HEK293T (cell line): ENCODE measurements around the gene NRL.

Experiments used
- ARNT ChIP-seq: fragments of 450-650 bp; IDR thresholded peaks from 2 replicates; pipeline ENCODE4 v1.6.1; 2017; ENCODE audit warnings: mild to moderate bottlenecking
- BHLHE40 ChIP-seq: fragments of 450-650 bp; IDR thresholded peaks from 2 replicates; pipeline ENCODE4 v1.6.1; 2016; ENCODE audit warnings: mild to moderate bottlenecking, moderate library complexity, borderline replicate concordance
- ELF4 ChIP-seq: fragments of 450-650 bp; IDR thresholded peaks from 2 replicates; pipeline ENCODE4 v1.6.1; 2017; ENCODE audit warnings: antibody characterized with exemption
- FOXK2 ChIP-seq: fragments of 450-650 bp; IDR thresholded peaks from 2 replicates; pipeline ENCODE4 v1.6.1; 2016; ENCODE audit warnings: mild to moderate bottlenecking
- HDGF ChIP-seq: fragments of 450-650 bp; IDR thresholded peaks from 2 replicates; pipeline ENCODE4 v1.6.1; 2017; ENCODE audit warnings: antibody characterized with exemption, borderline replicate concordance
- NFRKB ChIP-seq: fragments of 450-650 bp; IDR thresholded peaks from 2 replicates; pipeline ENCODE4 v1.6.1; 2016; ENCODE audit warnings: mild to moderate bottlenecking, moderate library complexity
- SP1 ChIP-seq: fragments of 450-650 bp; IDR thresholded peaks from 2 replicates; pipeline ENCODE4 v1.6.1; 2017
- SUZ12 ChIP-seq: fragments of 450-650 bp; IDR thresholded peaks from 2 replicates; pipeline ENCODE4 v1.6.1; 2016; ENCODE audit warnings: mild to moderate bottlenecking
- ZNF384 ChIP-seq: fragments of 450-650 bp; IDR thresholded peaks from 2 replicates; pipeline ENCODE4 v1.6.1; 2016

GRCh38 chr14:24113801-24114531 lies 783 bp downstream of the NRL start:
- TF ChIP-seq ARNT = no peak
- TF ChIP-seq HDGF = no peak
- TF ChIP-seq SP1 = no peak
- TF ChIP-seq FOXK2 = no peak
- TF ChIP-seq NFRKB = no peak
- TF ChIP-seq SUZ12 = no peak
- TF ChIP-seq BHLHE40 = no peak
- 0 out of 2 replicates have a peak, but pooled peaks have one; percentile 6 for TF ChIP-seq ELF4
- TF ChIP-seq ZNF384 = no peak
